AG10803 (cell line): ENCODE measurements around the gene PLCL1.

ENCODE experiments used
- DNase-seq: peaks from one replicate; pipeline ENCODE4 v3.0.0; 2010; ENCODE audit warnings: low read depth
- H3K4me3 ChIP-seq: 2 replicates; pipeline ENCODE4 v1.5.1; 2011; ENCODE audit warnings: mild to moderate bottlenecking, low read length, control low read depth
- CTCF ChIP-seq: conservative IDR thresholded peaks from 2 replicates; pipeline ENCODE4 v1.5.1; 2011; ENCODE audit warnings: mild to moderate bottlenecking, low read length, control low read depth, inconsistent platforms

PLCL1 gene

GRCh38 chr2:197959383-197959782 lies 155.0 kb downstream of the PLCL1 start:
- no peak overlapping the region for H3K4me3 ChIP-seq
- DNase-seq: no peak
- no peak for TF ChIP-seq CTCF

GRCh38 chr2:197960786-197961185 lies 156.4 kb downstream of the PLCL1 start:
- no peak for TF ChIP-seq CTCF
- DNase-seq: no peak
- H3K4me3 ChIP-seq: no peak overlapping the region

- no peak overlapping the region for H3K4me3 ChIP-seq
- DNase-seq: no peak
- TF ChIP-seq CTCF: no peak
Measured at GRCh38 chr2:197964720-197965119, 160.3 kb downstream of the PLCL1 start.

- TF ChIP-seq CTCF: no peak
Measured at GRCh38 chr2:197965756-197966155, 161.4 kb downstream of the PLCL1 start.

GRCh38 chr2:197969391-197969893 lies 165.0 kb downstream of the PLCL1 start:
- TF ChIP-seq CTCF: no peak
- peak; percentile 68 for DNase-seq
- no peak overlapping the region for H3K4me3 ChIP-seq

More at GRCh38 chr2:197965756-197966155, 161.4 kb downstream of the PLCL1 start:
- DNase-seq: no peak
- H3K4me3 ChIP-seq: no peak overlapping the region

GRCh38 chr2:197972061-197972460 lies 167.7 kb downstream of the PLCL1 start:
- no peak for TF ChIP-seq CTCF
- H3K4me3 ChIP-seq: no peak overlapping the region
- peak; percentile 89 for DNase-seq

- TF ChIP-seq CTCF: no peak
- H3K4me3 ChIP-seq: no peak overlapping the region
Measured at GRCh38 chr2:197972587-197972986, 168.2 kb downstream of the PLCL1 start.

More at GRCh38 chr2:197972587-197972986, 168.2 kb downstream of the PLCL1 start:
- no peak for DNase-seq
